Tibial nerve (tissue), 4 donors: ENCODE measurements around the gene C4orf17. TPM values are rescaled to one million over a fixed set of nuclear protein-coding genes. Genes with fewer than 3 reads are reported as not detected.
"Not testable (repeated sequence)": the region's sequence is repeated elsewhere in the genome, so short reads cannot be mapped to it uniquely, and the experiment has no call there.

Experiments used
- DNase-seq, 2 donors: peaks; one replicate each; pipeline ENCODE4 v3.0.0-alpha.2; 2019; ENCODE audit warnings: low spot score in 2 of 2
- H3K27ac ChIP-seq, 4 donors: fragments of 200-600 bp; sonication (generic) in 3 of 4; one replicate each; pipeline ENCODE4 v1.5.1; 2017 to 2019; ENCODE audit warnings: mild to moderate bottlenecking in 1 of 4
- H3K27me3 ChIP-seq, 2 donors: fragments of 200-600 bp; sonication (generic) in 1 of 2; one replicate each; pipeline versions ENCODE4 v1.5.1 to v1.6.0; 2017 to 2019
- H3K36me3 ChIP-seq, 3 donors: fragments of 200-600 bp; sonication (generic); one replicate each; pipeline ENCODE4 v1.5.1; 2018 to 2019
- H3K4me1 ChIP-seq, 4 donors: fragments of 200-600 bp; sonication (generic) in 3 of 4; one replicate each; pipeline ENCODE4 v1.5.1; 2017 to 2019
- H3K4me3 ChIP-seq, 4 donors: fragments of 200-600 bp; sonication (generic) in 3 of 4; one replicate each; pipeline ENCODE4 v1.5.1; 2017 to 2019; ENCODE audit warnings: mild to moderate bottlenecking in 1 of 4, moderate library complexity in 1 of 4
- H3K9me3 ChIP-seq, 4 donors: fragments of 200-600 bp; sonication (generic) in 3 of 4; one replicate each; pipeline ENCODE4 v1.5.1; 2017 to 2019
- CTCF ChIP-seq, 5 experiments: fragments of 200-600 bp in 3 of 5; fragments of 450-650 bp in 2 of 5; sonication (generic) in 3 of 5; IDR thresholded peaks; one replicate each; pipeline ENCODE4 v1.5.1; 2016 to 2019; ENCODE audit warnings: antibody characterized with exemption in 5 of 5, mild to moderate bottlenecking in 3 of 5, moderate library complexity in 2 of 5
- EP300 ChIP-seq, 2 donors: sonication (generic); formaldehyde crosslinking; IDR thresholded peaks; one replicate each; pipeline ENCODE4 v1.6.1; 2017; ENCODE audit warnings: antibody characterized with exemption in 2 of 2, mild to moderate bottlenecking in 1 of 2
- POLR2A ChIP-seq, 2 donors: fragments of 450-650 bp; IDR thresholded peaks; one replicate each; pipeline ENCODE4 v1.6.1; 2017; ENCODE audit warnings: antibody characterized with exemption in 2 of 2, mild to moderate bottlenecking in 2 of 2, moderate library complexity in 2 of 2
- whole genome bisulfite sequencing, 2 donors: methylation state at CpG; one replicate each; pipeline ENCODE4 v1.1.5; 2018; 5-methylcytosine and 5-hydroxymethylcytosine counted together
- total RNA-seq, 4 donors: library from RNA; depleted of rRNA; stranded (reverse); fragments of >200 nt; gene quantifications; one replicate each; pipeline ENCODE4 v1.1.0, GENCODE V29; 2016

Gene C4orf17
- total RNA-seq, 4 donors from 2014 or later, result not detected

GRCh38 chr4:99485212-99485611, 25.6 kb upstream of the C4orf17 start:
- H3K9me3 ChIP-seq, result peaks cover 0 to 32% (median 5%) of the 10 kb centered on the region in 4 donors
- TF ChIP-seq CTCF (IDR thresholded peaks at IDR 0.05) (no peak), EP300 (IDR thresholded peaks at IDR 0.05) (no peak), POLR2A (IDR thresholded peaks at IDR 0.05) (no peak)
- H3K27me3 ChIP-seq, result no peaks in the 10 kb centered on the region
- no peak for DNase-seq
- no peak overlapping the region for H3K27ac ChIP-seq
- WGBS, 2 donors, result 94 to 100% methylated on average over 1 of the region's 1 CpG
- no peaks in the 10 kb centered on the region for H3K36me3 ChIP-seq
- H3K4me1 ChIP-seq, result no peaks in the 10 kb centered on the region
- no peak overlapping the region for H3K4me3 ChIP-seq

- H3K9me3 ChIP-seq, result peaks cover 0 to 32% (median 5%) of the 10 kb centered on the region in 4 donors
- WGBS, 2 donors, result 57 to 76% methylated on average over 3 of the region's 3 CpGs
- not testable (repeated sequence) for H3K4me3 ChIP-seq, H3K4me1 ChIP-seq, H3K27ac ChIP-seq, H3K27me3 ChIP-seq, H3K36me3 ChIP-seq, DNase-seq
Measured at GRCh38 chr4:99486648-99487047, 24.2 kb upstream of the C4orf17 start.

GRCh38 chr4:99490286-99490685, 20.5 kb upstream of the C4orf17 start:
- H3K9me3 ChIP-seq, result peaks cover 0 to 50% (median 4%) of the 10 kb centered on the region in 4 donors
- no peak for DNase-seq

GRCh38 chr4:99504804-99505502, 5.9 kb upstream of the C4orf17 start:
- H3K27ac ChIP-seq, result no peak overlapping the region
- no peaks in the 10 kb centered on the region for H3K27me3 ChIP-seq
- TF ChIP-seq EP300 (IDR thresholded peaks at IDR 0.05) (no peak), POLR2A (IDR thresholded peaks at IDR 0.05) (no peak), CTCF (IDR thresholded peaks at IDR 0.05) (no peak)
- WGBS, 2 donors, result 73 to 76% methylated on average over 3 of the region's 3 CpGs
- no peak overlapping the region for H3K4me3 ChIP-seq
- peaks cover 0 to 9% (median 0%) of the 10 kb centered on the region in 4 donors for H3K9me3 ChIP-seq
- H3K36me3 ChIP-seq, result no peaks in the 10 kb centered on the region
- DNase-seq, result no peak
- no peaks in the 10 kb centered on the region for H3K4me1 ChIP-seq

More at GRCh38 chr4:99490286-99490685, 20.5 kb upstream of the C4orf17 start:
- WGBS, 2 donors, result 63 to 77% methylated on average over 4 of the region's 4 CpGs
- H3K4me3 ChIP-seq, result no peak overlapping the region
- H3K27me3 ChIP-seq, result no peaks in the 10 kb centered on the region
- H3K27ac ChIP-seq, result no peak overlapping the region
- no peaks in the 10 kb centered on the region for H3K4me1 ChIP-seq
- H3K36me3 ChIP-seq, result no peaks in the 10 kb centered on the region
- TF ChIP-seq POLR2A (IDR thresholded peaks at IDR 0.05) (no peak), EP300 (IDR thresholded peaks at IDR 0.05) (no peak), CTCF (IDR thresholded peaks at IDR 0.05) (no peak)

GRCh38 chr4:99506781-99507180, 4.0 kb upstream of the C4orf17 start:
- 47 to 52% methylated on average over 2 of the region's 2 CpGs for WGBS, 2 donors
- Histone ChIP-seq H3K36me3 (no peaks in the 10 kb centered on the region), H3K4me3 (no peak overlapping the region), H3K4me1 (no peaks in the 10 kb centered on the region), H3K27me3 (no peaks in the 10 kb centered on the region), H3K9me3 (peaks cover 0 to 9% (median 0%) of the 10 kb centered on the region in 4 donors), H3K27ac (no peak overlapping the region)
- no peak for TF ChIP-seq CTCF (IDR thresholded peaks at IDR 0.05)
- no peak for TF ChIP-seq POLR2A (IDR thresholded peaks at IDR 0.05)
- TF ChIP-seq EP300 (IDR thresholded peaks at IDR 0.05), result no peak
- DNase-seq, result no peak
